Fibroblast of peridontal ligament (primary cell): ENCODE measurements around the gene EHMT1.
"Not testable (repeated sequence)": the region's sequence is repeated elsewhere in the genome, so short reads cannot be mapped to it uniquely, and the experiment has no call there.

Experiments
- DNase-seq: peaks from one replicate; pipeline ENCODE4 v3.0.0-alpha.2; 2010; ENCODE audit errors: extremely low read depth

EHMT1 gene

GRCh38 chr9:137590469-137591383, 28.1 kb upstream of the EHMT1 start, which contains the start of gene ZMYND19:
Gene ZMYND19 (minus strand): TSS chr9:137590512. CDS start chr9:137590263, 249 bp downstream.
- peak; percentile 72 for DNase-seq

- no peak for DNase-seq
Observed at GRCh38 chr9:137592767-137593166, 26.0 kb upstream of the EHMT1 start.

- DNase-seq, result no peak
Observed at GRCh38 chr9:137593176-137593575, 25.6 kb upstream of the EHMT1 start.

- DNase-seq, result not testable (repeated sequence)
Observed at GRCh38 chr9:137596577-137596976, 22.2 kb upstream of the EHMT1 start.

GRCh38 chr9:137598943-137599342, 19.9 kb upstream of the EHMT1 start:
- no peak for DNase-seq

- DNase-seq, result no peak
Observed at GRCh38 chr9:137602661-137603060, 16.1 kb upstream of the EHMT1 start.

GRCh38 chr9:137603879-137604278, 14.9 kb upstream of the EHMT1 start:
- no peak for DNase-seq

- DNase-seq, result no peak
Observed at GRCh38 chr9:137604345-137605086, 14.3 kb upstream of the EHMT1 start.

GRCh38 chr9:137605121-137606004, 13.4 kb upstream of the EHMT1 start, which contains the start of gene ARRDC1:
Gene ARRDC1 (plus strand): TSS chr9:137605686. CDS start chr9:137605718, 32 bp downstream.
- DNase-seq, result peak; percentile 79

- DNase-seq, result no peak
Observed at GRCh38 chr9:137606005-137606621, 12.7 kb upstream of the EHMT1 start.

GRCh38 chr9:137606734-137607138, 12.1 kb upstream of the EHMT1 start:
- DNase-seq, result no peak

- DNase-seq, result no peak
Observed at GRCh38 chr9:137607141-137607857, 11.5 kb upstream of the EHMT1 start.

GRCh38 chr9:137610944-137611343, 7.9 kb upstream of the EHMT1 start:
- DNase-seq, result no peak

- DNase-seq, result peak; percentile 29
Observed at GRCh38 chr9:137611623-137612609, 6.9 kb upstream of the EHMT1 start.

GRCh38 chr9:137612741-137613142, 6.1 kb upstream of the EHMT1 start:
- no peak for DNase-seq

- DNase-seq, result no peak
Observed at GRCh38 chr9:137613259-137613658, 5.5 kb upstream of the EHMT1 start.

- no peak for DNase-seq
Observed at GRCh38 chr9:137613738-137614523, 4.9 kb upstream of the EHMT1 start.

GRCh38 chr9:137614631-137615386, 4.0 kb upstream of the EHMT1 start:
- DNase-seq, result no peak
